CD4-positive, alpha-beta T cell treated with Interleukin-21 for 1 hour (primary cell): Measurements from ENCODE around the gene TBXAS1.

ENCODE experiments used
- DNase-seq: peaks from one replicate; pipeline ENCODE4 v3.0.0-alpha.2; 2020

The TBXAS1 gene

DNA sequence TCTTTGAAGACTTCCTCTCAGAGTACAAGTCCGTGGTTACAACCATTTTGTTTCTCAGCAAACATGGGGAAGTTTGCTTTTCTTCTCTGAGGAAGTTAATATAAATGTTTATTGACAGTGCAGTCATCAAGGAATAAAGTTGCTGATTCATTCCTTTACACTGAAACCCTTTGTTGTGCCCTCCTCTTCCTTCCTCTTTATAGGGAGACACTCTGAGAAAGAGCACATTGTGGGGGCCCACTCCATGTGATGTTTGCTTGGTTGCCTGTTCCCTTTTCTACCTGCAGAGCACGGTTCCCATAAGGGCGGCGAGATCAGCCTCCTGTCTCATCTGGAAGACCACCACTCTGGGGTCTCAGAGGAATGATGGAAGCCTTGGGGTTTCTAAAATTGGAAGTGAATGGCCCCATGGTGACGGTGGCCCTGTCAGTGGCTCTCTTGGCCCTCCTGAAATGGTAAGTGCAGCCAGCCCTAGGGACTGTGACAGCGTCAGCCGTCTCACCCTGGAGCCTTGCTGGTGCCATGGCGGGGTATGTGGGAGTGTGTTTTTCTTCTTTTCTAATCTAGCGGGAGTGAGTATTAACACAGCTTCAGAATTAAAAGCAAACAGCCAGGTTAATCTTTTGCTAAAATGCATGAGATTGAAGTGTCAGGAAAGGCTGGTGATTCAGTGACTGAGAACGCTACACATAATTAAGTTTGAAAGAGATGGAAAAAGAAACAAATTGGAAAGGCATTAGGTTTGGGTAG, at the start of gene TBXAS1:
TBXAS1 (plus strand) TSS at position 240 of the 750 bp plus-strand sequence; CDS start at position 367, 127 bp downstream.
- DNase-seq, result peak; percentile 37

DNA sequence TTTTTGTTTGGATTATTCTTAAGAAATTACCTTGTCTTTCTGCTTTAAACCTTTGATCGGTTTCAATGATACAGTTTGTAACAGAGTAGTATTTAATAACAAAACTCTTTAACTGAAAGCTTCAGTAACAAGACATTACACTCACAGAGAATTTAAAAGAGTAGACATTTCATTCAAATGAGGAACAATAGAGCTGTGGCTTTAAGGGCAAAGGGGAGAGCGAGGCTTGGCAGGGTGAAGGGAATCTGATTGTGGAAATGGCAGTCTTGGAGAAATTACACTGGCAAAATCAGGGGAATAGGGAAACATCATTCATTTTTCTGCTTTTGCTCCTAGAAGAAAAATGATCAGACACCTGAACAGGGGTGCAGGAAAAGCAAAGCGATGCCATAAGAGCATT, 46.1 kb upstream of the TBXAS1 start:
- DNase-seq, result no peak

DNA sequence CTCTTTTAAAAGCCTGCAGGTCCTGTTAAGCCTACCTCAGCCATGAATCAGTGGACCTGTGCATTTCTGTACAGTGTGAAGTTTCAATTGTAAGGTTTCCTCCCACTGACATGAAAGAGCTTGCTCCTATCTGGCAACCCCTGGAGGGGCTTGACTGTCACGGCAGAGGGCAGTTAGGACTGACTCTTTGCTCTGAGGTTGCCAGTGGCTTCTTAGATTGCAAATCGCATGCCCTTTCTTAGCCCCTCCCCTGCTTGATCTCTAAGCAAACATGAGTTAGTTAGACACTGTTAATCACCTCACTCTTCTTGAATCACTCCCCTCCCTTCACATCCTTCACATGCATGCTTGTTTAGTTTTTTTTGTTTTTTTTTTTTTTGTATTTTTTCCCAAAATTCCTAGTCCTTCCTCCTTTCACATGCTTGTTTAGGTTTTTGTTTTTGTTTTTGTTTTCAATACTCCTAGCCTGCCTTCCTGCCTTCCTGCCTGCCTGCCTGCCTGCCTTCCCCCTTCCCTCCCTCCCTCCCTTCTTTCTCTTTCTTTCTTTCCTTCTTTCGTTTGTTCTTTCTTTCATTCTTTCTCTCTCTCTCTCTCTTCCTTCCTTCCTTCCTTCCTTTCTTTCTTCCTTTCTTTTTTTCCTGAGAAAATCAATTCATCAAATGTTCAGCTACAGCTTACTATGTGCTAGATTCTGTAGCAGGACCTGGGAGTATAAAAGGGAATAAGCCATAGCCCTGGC, 45.2 kb upstream of the TBXAS1 start:
- no peak for DNase-seq

DNA sequence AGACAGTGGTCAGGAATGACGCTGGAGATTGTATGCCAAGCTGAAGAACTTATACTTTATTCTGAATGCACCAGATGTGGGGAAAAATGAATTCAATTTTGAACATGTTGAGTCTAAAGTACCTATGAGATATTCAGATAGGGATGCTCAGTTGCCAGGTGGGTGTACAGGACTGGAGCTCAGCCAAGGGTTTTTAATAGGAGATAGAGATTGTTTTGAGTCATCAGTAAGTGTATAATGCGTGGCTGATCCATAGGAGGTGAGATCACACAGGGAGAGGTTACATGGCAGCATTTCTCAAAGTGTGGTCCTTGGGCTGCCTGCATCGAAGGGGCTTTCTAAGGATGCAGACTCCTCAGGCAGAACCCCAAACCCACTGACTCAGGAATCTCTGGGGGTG, 44.4 kb upstream of the TBXAS1 start:
- DNase-seq, result no peak

DNA sequence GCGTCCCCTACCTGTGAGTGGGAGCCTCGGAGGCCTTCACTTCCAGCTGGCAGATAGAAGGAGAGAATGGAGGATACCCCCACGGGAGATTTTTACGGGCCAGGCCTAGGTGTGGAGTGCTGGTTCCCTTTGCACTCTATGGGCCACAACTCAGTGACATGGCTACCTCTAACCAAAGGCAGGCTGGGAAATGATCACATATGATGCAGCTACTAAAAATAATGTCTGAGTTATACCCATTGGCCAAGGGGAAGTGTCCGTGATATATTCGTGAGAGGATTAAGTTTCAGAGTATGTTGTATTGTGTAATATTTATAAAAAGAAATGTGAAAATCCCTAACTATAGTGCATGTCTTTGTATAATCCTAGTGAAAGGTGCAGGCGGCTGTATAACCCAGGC, 37.7 kb upstream of the TBXAS1 start:
- no peak for DNase-seq

DNA sequence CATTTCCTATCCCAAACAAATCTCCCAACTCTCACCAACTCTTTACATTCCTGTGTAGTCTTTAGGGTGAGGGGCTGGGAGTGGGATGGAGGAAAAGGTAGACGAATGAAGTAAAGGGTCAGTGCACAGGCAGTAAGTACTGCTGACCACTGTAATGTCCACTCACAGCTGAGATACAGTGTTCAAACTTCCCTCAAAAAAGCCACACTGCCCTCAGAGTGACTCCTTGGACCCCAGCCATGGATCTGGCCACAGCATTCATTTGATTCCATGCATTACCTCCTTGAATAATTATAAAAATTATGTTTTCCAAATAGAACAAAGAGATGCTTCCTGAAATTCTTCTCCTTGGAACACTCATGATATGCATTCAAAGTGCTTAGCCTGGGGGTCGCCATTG, 31.5 kb upstream of the TBXAS1 start:
- no peak for DNase-seq

DNA sequence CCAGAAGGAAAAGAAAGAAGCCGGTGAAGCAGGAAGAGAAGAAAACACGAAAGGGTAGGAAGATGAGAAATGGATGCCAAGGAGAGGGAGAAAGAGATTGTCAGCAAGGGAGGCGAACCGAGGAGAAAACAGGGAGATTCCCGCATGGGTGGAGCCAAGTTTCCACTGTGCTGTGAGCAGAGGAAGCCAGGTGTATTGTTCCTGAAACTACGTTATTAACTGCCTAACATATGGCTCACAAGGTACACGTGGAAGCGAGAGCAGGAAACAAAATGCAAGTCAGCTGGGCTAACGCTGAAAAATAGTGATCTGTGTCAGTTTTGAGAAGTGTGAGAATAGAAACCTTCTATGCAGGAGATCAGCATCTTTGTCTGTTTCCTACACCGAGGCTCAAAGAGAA, 30.8 kb upstream of the TBXAS1 start:
- DNase-seq, result no peak

DNA sequence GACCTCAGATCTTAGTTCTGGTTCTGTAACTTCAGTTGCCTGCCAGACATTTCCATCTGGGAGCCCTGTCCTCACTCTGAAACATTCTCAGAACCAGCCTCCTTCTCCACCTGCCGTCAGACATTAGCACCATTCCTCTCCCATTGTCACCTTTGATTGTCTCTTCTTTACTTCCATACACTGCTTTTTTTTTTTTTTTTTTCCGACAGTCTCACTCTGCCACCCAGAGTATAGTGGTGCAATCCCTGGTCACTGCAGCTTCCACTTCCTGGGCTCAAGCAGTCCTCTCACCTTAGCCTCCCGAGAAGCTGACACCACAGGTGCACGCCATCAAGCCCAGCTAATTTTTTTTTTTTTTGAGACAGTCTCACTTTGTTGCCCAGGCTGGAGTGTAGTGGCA, 30.2 kb upstream of the TBXAS1 start:
- no peak for DNase-seq

DNA sequence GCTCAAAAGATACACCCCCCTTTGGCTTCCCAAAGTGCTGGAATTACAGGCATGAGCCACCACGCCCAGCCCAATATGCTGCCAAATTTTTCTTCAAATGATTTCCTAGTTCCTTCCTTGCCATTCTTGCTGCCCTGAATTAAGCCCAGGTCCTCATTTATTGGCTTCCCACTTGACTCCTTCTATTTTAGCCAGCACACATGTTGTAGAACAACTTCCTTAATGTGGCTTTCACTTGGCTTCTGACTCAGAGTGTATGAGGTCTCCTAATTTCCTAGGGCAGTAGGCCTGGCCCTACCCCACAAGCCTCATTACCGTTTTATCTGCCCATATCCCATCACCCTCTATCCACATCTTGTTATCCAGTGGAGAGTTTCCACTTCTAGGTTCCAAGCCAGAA, 29.5 kb upstream of the TBXAS1 start:
- DNase-seq, result no peak

DNA sequence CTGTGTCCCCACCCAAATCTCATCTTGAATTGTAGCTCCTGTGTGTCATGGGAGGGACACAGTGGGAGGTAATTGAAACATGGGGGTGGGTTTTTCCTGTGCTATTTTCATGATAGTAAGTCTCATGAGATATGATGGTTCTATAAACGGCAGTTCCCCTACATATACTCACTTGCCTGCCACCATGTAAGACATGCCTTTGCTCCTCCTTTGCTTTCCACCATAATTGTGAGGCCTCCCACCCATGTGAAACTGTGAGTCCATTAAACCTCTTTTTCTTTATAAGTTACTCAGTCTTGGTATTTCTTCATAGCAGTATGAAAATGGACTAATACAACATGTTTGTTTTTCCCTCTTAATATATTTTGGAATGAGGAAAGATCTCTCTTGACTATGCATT, 24.5 kb upstream of the TBXAS1 start:
- DNase-seq, result no peak

DNA sequence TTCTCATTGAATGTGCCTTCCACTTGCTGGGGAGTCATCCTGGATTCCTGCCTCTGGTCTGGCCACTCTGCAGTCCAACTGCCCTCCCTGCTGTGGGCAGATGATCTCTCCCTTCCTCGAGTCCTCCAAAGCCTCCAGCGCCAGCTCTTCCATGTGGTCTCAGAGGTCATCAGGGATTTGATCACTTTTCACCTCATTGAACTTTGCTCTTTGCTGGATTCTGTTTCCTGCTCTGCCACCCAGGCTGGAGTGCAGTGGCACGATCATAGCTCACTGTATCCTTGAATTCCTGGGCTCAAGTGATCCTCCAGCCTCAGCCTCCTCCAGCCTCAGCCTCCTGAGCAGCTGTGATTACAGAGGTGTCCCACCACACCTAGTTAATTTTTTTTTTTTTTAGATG, 22.1 kb upstream of the TBXAS1 start:
- DNase-seq, result no peak

DNA sequence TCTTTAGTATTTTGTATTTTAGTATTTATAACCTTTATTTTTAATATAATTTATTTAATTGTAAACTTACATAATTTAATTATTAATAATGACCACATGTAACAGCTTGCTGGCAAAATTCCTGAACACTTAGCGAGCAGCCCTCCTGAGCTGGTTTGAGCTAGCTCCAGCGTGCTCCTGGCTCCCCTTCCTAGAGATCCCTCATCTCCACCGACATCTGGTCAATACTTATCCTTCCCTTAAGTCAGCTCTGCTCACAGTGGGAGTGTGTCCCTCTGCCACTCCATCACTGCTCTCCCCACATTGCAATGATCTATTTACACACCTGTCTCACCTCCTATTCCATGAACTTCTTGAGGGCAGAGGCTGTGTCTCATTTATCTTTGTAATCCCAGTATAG, 20.6 kb upstream of the TBXAS1 start:
- DNase-seq, result no peak

DNA sequence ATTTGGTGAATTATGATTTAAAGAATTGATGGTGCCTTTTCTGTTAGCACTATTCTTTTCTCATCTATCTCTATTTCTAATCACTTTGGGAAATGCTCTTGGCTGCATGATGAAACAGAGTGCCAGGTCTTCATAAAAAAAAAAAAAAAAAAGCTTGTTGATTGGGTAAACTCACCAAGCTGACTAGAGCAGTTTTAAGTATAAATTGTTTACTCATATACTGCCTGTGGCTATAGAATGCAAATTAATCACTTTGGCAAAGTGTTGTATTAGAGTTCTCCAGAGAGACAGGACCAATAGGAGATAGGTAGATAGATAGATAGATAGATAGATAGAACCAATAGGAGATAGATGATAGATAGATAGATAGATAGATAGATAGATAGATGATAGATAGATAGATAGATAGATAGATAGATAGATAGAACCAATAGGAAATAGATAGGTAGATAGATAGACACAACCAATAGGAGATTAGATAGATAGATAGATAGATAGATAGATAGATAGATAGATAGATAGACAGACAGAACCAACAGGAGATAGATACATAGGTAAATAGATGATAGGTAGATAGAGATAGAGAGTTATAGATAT, 20.1 kb upstream of the TBXAS1 start:
- DNase-seq, result no peak

DNA sequence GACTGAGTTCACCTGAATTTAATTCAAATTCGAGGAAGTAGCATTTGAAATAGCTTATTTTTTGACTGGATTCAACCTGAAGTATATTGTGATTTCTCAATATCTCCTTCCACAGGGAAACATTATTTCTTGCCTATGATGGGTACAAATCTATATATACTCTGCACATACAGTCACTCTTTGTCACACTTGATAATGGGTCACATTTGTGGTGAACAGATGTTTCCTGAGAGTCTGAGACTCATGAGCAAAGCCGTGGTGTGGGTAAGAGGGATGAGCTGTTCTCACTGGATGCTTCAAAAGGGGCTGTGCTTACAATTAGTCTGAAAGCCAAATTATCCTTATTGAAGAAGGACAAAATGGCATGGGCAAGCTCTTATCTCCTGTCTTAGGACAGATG, 18.0 kb upstream of the TBXAS1 start:
- no peak for DNase-seq

DNA sequence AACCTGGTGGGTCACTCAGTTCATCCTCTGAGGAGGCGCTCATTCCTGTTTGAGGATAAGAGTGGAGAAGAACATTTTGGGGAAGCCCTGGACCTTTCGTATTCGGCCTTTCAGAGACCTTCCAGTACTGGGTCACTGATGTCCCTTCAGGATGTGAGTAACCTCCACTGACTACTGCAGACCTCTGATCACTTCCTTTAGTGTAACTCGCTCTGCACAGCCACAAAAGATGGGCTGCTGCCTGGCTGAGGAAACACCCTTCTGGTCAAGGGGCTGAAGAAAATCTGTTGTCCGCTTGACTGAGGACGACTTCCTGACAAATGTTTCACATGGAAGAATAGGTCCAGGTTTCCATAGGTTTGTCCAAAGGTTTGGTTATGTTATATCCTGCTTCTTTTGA, 15.9 kb upstream of the TBXAS1 start:
- no peak for DNase-seq

DNA sequence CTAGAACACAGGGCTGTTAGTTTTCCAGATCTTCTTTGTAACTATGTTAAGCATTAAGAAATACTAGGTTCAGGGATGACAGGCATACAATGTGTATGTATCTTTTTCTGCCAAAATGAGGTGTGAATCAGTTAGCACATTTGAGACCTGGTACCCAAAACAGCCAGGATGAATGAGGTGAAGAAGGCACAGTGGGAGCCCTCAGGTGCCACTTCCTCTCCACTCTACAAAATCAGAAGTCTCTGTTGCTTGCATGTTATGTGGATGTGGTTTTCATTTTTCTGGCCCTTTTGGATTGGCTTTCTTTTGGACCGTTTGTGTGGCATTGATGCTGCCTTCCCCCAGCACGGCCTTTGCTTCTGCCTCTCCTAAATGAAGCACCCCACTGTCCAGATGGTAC, 15.4 kb upstream of the TBXAS1 start:
- DNase-seq, result no peak

DNA sequence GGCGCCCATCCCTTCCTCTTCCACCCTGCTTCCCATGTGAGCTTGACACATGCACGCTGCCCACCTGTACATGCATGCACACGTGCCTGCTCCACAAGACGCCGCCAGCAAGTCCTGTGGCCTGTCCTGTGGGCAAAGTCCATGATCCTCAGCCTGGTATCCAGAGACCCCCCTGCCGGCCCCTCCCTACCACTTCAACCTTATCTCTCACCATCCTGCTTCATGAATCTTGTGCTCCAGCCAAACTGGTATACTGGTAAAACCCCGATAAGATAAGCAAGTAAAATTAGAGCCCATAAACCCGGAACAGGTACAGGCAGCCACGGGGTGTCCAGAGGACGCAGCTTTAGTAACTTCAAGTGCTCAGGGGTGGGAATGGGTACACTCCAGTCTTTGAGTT, 11.8 kb upstream of the TBXAS1 start:
- DNase-seq, result no peak

DNA sequence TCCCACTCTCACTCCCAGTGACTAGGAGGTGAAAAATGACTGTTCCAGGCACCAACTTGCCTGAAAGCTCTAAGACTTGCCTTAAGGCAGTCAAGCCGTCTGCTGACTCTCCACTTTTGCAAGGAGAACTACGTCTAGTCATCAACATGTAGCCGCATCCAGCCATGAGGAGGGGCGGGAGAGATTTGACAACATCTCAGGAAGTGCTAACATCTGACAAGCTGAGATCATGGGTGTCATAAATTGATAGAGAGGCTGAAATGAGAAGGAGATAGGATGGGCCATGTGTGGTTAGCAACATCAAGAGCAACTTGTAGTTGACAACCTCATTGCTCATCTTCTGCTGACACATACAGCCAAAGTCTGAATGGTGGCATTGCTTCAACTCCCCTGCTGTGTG, 9.0 kb upstream of the TBXAS1 start:
- no peak for DNase-seq

DNA sequence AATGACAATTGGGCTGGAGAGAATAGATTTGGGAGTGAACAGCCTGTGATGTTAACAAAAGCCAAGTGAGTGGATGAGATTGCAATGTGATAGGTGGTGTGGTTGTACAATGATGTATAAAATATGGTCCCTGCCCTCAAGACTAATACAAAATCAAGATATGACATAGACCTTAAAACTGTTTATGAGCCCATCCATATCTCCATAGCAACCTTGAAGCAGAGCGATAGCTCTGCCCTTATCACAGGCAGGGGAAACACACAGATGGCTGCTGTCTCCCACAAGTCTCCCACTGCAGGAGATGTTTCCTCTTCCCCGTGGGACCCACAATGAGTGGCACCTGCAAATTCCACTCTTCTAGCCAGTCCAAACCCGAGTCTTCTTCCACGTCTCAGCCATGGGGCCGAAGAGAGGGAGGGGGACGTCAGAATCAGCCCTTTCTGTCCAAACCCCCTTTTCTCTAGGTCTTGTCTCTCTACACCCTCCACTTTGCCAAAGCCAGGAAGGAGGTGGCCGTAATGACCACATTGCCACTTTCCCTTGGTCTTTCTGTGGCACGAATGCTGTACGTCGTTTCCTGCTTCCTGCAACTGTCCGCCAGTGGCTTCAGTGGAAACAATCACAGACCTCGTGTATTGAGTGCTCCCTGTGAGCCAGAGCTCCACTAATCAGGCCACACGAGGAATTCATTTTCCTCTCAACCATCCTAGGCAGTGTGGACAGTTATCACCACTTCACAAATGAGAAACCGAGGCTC, 7.5 kb upstream of the TBXAS1 start:
- DNase-seq, result no peak

DNA sequence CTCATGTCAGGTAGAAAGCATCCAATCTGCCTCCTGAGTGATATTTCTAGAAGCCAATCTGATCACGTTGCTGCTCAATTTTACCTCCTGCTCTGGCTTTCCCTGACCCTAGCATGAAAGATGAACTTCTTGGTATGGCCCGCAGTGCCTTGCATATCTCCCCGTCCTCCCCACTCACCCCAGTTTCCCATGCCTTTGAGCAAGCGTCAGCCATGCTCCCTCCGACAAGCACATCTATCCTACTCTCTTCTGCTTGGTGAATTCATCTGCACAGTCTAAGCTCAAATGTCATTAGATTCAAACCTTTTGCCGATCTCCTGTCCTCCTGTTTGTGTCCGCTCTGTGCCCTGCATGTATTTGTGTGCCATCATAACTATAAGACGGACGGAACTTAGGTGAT, 6.2 kb upstream of the TBXAS1 start:
- DNase-seq, result no peak

DNA sequence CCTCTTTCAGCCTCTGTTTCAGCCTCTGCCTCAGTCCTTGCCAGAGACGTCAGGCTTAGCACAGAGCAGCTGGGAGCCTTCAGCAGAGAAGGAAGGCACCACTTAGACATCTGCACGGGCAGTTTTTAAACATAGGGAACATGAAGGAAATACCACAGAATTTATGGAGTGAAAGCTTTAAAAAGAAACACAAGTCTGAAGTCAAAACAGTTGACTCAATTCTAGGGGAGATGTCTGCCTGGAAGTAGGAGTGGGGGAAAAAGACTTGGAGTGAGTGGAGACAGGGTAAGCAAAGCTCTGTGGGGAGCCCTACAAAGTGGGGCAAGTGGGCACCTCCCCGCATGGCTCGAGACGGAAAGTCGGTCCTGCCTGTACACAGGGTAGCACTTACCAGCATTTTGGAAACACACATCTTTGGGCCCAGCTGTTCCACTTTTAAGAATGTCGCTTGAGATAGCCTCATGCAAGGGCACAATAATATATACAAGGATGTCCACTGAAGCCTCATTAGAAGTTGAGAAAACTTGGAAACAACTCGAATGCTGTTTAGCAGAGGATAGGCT, 5.0 kb upstream of the TBXAS1 start:
- DNase-seq, result no peak

DNA sequence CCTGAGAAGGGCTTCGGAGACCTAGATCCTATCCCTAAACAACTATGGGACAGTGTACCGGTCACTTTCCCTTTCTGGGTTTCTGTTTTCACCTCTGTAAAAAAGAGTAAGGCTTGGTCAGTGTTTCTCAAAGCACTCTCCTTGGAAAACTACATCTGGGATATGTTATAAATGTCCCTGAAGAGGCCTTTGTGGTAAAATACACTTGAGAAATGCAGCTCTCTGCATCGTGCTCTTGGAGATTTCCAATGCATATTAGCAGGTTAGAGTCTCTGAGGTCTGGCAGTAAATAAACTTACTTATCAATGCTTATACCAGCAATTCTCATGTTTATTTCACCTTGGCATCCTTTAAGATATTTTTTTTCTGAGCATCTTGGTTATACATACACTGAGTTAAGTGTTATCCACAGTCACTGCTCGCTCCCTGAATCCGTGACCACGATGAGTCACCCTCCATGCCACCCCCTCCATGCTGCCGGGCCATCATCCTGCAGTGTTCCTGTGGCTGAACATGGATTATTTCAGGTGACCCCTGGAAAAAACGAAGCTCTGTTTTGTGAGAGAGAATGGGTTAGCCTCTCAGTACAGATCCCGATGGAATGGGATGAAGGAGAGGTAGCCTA, 3.3 kb upstream of the TBXAS1 start:
- no peak for DNase-seq

DNA sequence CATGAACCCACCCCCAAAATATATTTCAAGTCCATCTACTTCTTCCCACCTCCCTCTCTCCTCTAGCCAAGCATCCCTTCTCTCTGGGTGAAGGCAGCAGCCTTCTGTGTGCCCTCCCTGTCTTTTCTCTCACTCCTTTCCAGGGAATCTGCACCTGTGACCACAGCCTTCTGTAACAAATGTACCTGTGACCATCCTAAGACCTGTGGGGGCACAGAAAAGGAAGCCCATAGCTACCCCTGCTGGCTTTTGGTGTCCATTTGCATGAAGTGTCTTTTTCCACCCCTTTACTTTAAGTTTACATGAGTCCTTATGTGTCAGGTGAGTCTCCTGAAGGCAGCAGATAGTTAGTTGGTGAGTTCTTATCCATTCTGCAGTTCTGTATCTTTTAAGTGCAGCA, 2.0 kb upstream of the TBXAS1 start:
- DNase-seq, result peak; percentile 9
